NCI-H774 (cell line): ENCODE results near the gene NPAS2.

Experiments
- DNase-seq: peaks from one replicate; lab custom pipeline; 2025; lab: John Stamatoyannopoulos, UW

The NPAS2 gene

DNA sequence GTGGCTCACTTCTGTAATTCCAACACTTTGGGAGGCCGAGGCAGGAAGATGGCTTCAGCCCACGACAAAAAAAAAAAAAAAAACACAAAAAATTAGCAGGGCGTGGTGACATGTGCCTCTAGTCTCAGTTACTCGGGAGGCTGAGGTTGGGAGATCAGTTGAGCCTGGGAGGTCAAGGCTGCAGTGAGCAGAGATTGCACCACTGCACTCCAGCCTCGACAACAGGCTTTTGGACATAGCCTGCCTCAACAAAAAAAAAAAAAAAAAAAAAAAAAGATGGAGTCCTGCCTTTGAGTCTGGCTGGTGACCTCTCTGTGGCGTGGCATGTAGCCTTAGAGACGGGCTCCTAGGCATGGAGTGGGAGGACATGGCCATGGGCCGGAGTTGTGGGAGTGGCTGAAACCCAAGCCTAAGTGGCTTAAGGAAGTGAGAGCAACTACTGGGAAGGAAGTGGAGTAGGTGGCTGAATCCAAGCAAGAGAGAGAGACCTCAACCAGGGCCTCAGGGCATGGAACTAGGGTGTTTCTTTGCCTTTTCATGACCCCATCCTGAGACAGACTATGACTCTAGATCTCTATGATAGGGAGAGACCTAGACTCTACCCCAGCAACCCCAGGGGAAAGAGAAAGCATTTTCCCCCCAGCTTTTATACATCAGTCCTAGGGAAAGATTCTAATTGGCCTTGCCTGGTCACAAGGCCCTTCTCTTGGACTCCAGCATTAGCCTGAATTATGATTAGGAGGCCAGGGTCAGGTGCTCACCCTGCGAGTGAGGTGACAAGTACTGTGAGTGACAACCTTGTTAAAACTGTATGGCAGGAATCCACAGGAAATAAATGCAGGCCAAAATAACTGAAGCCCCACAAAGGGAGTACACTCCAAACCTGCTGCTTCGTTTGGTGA, 34.2 kb downstream of the NPAS2 start:
- no peak for DNase-seq

DNA sequence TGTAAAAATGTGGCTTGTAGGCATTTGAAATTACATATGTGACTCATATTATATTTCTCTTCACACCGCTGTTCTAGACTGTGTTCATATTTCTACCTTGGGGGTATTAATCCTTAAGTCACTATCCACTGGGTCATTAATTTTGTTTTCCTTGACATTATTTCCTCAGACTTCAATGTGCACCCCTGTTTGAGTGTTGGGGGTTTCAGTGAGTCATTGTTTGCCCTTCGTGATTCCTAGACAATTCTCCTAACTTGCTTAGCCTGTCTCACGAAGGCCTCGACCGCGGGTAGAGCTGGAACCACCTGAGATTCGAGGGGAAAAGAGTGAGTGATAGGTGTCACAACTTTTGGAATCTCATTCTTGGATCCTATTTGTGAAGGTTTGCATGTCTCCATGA, 35.1 kb downstream of the NPAS2 start:
- DNase-seq: no peak

DNA sequence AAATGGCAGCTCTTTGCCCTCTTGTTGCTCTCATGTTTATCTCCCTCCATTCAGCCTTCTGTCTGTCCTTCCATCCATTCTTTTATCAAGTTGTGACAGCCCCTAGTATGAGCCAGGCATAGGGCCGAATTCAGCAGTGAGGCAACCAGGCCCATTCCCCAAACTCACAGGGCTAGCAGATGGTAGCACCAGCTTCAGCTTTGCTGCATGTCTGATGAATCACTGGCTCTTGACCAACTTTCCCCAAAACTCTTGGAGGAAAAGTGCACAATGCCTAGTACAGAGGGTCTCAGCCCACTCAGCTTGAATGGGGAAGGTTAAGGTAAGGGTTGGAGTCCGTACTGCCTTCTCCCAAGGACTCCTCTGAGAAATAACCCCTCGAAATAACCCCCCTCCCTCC, 35.7 kb downstream of the NPAS2 start:
- no peak for DNase-seq

DNA sequence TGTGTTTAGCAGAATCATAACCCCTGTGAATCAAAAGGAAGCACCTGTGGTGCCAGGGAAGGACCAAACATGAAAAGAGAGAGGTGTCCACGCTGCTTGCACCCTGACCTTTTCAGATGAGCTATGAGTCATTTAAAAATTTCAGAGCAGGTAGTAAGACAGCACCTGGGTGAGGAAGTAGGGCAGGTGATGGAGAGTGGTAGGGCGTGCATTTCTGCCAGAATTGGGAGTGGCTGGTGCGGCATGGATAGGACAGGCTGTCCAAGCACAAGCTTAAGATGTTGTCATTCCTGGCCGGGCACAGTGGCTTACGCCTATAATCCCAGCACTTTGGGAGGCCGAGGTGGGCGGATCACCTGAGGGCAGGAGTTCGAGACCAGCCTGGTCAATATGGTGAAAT, 36.8 kb downstream of the NPAS2 start:
- DNase-seq: no peak

DNA sequence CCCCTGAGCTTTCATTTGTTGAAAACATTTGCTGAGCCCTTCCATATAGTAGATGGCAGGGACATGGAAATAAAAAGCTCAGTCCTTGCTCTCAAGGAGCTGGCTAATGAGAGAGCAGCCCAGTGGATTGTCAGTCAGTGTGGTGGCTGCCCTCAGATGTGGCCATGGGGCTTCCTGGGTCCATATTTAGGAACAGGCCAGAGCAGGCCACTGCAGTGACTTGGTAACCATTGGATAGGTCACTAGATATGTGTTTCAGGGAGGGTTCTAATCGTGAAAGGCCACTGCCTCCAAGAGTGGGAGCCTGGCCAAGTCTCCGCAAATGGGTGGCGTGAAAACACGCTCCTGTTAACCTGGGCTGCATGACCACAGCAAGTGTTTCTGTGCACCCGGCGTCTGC, 37.4 kb downstream of the NPAS2 start:
- DNase-seq: no peak

DNA sequence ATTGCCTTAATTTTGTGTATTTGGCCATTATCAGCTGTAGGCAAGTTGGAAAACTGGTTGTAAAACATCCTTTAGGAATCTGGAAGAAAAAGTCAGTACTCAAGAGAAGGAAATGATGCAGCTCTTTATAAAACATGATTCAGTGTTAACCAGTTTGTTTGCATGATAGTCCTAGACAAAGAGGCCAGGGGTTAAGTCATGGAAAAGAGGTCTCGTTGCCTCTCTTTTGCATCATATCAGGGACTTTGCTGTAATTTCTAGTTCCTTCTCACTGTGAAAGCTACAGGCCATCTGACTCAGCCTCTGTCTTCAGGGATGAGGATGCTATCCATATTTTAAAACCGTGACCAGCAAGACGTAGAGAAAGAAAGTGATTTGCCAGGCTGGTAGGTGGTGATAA, 38.0 kb downstream of the NPAS2 start:
- DNase-seq: no peak

DNA sequence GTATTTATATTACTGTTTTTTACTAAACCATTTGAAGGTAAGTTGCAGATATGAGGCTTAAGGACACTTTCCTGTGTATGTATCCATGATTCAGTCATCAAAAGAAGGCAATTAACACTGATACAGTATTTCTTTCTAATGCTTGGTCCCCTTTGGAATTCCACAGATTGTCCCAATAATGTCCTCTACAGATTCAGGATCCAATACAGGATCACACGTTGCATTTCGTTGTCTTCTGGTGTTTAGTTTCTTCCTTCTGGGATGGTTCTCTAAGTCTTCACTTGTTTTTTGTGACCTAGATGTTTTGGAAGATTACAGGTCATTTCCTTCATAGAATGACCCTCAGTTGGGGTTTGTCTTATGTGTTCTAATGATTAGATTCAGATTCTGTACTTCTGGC, 40.0 kb downstream of the NPAS2 start:
- DNase-seq: no peak

DNA sequence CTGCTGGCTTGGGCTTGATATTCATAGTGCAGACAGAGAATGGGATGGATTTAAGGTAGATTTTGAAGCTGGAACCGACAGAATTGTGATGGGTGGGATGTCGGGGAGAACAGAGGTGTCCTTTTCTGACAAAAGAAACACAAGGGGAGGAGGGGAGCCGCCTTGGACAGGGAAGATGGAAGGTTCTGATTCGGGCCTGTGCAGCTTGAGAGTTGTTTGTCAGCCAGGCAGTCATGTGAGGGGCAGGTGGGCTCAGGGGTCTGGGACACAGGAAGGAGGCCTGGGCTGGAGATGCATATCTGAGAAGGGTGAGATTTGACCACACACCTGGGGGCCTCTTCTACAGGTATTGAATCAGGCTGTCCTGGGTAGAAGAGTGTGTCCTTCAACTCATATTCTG, 41.4 kb downstream of the NPAS2 start:
- no peak for DNase-seq

DNA sequence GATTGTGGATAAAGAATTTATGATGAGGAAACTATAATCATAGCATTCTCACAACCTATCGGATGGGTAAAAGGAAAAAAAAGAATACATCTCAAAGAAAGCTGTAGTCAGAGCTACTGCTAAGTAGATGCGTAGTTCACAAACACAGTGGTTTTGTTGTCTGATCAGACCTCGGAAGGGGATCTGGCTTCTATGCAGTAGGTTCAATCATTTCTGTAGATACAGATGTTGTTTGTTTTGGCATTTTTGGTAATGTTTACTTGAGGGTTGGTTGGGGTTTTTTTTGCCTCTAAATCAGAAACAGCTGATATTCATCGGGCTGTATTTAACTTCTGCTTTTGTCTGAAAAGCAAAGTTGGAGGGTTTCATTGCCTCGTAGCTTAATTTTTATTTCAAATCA, 42.1 kb downstream of the NPAS2 start:
- no peak for DNase-seq

DNA sequence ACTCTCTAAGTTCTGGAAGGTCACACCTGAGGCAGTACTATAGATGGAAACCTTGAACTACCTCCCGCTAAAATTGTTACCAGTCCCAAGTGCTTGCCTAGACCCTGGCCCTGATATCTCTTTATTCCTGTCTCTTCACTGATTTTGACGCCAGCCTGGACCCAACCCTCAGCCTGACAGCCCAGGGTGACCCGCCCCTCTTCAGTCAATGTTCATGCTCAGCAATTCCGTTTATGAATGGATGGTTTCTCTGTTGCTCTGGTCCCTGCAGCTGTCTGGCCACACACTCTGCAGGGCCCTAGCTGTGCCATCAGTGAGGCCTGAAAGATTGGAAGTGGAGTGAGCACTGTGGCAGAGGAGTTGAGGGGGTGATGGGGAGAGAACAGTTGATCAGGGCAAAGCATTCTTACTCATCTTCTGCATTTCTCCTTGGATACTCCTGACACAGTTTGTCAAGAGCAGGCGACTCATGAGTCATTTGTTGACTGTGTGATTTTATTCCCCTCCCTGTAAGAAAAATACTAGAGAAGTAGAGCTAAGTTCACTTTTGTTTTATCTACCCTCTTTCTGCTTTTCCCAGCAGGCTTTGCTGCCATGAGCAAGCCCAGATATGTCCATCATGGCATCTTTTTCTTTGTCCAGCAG, 46.0 kb downstream of the NPAS2 start:
- no peak for DNase-seq

DNA sequence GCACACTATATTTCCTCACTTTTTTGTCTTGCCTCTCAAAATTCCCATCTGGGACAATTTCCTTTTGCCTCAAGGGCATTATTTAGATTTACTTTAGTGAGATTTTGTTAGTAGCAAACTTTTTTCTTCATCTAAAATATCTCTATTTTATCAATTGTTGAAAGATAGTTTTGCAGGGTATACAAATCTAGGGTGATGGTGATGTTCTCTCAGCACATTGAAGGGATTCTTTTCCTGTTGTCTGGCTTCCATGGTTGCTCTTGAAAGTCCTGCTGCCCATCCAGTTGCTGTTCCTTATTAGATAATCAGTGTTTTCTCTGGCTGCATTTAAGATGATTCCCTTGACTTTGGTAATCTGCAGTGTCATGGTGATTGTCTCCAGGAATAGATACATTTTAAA, 48.1 kb downstream of the NPAS2 start:
- no peak for DNase-seq

DNA sequence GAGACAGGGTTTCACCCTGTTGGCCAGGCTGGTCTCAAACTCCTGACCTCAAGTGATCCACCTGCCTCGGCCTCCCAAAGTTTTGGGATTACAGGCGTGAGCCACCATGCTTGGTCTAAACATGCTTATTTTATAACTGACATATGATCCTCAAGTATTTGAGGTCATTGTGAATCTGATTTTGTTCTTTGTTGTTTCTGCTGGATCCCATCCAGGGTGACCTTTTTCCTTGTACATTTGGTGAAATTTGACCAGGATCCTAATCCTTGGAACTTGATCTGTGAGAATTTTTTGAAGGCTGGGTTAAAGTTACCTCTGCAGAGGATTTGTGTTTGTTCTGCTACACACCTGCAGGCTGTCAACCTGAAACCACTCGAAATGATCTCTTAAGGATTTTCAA, 49.2 kb downstream of the NPAS2 start:
- no peak for DNase-seq

DNA sequence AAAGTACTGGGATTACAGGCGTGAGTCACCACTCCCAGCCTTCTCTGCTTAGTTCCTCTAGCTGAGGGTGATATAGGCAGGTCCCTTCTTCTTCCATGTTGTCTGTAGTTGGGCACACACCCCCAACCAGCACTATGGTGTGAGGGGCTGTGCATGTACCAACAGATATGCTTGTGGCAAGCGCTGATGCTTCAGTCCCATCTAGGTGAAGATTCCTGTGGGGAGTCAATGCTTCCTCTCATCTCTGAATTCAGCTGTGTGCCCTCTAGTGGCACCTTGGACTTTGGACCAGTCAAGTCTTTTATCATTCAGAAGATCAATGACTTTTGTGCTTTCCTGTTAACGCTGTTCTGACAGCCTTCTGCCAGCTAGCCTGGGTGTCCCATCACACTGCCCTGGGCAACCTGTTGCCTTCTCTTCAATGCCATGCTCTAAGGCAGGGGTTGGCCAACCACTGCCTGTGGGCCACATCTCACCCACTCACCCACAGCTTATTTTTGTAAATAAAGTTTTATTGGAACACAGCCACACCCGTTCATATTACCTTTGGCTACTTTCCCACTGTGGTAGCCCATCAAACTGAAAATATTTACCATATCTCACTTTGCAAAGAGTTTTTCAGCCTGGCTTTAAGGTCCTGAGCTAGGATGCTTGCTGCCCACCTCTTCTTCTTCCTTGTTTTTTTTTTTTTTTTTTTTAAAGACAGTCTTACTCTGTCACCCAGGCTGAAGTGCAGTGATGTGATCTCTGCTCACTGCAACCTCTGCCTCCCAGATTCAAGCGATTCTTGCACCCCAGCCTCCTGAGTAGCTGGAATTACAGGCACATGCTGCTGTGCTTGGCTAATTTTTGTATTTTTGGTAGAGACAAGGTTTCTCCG, 51.0 kb downstream of the NPAS2 start:
- DNase-seq: no peak

DNA sequence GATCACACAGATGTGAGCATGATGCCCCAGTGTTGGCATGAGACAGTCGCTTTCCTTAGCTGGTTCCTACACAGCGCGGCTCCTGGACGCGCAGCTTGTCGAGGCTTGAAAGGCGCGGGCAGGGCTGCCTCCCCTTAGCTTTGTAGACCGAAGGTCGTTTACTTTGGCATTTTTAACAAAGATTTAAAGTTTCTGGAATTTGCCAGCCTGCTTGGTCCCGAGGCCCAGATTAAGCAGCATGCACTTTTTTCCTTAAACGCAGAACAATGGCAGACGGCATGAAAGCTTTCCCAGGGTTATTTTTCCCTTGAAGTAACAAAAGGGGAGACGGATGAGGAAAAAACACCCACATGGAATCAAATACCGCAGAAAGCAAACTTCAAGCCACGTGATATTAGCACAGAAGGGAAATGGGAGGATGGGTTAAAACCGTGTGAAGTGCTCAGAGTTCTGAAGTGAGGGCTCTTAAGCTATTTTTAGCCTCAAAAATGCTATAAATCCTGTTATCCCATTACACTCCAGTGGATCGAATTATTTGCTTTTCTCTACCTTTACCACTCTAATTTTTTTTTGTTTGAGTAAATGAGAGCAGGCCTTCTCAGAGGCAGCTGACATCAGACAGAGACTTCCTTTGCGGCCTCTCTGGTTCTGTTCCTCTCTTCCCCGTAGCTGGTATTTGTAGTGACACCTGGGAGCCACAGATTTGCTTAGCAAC, 55.7 kb downstream of the NPAS2 start:
- DNase-seq: peak; percentile 1

DNA sequence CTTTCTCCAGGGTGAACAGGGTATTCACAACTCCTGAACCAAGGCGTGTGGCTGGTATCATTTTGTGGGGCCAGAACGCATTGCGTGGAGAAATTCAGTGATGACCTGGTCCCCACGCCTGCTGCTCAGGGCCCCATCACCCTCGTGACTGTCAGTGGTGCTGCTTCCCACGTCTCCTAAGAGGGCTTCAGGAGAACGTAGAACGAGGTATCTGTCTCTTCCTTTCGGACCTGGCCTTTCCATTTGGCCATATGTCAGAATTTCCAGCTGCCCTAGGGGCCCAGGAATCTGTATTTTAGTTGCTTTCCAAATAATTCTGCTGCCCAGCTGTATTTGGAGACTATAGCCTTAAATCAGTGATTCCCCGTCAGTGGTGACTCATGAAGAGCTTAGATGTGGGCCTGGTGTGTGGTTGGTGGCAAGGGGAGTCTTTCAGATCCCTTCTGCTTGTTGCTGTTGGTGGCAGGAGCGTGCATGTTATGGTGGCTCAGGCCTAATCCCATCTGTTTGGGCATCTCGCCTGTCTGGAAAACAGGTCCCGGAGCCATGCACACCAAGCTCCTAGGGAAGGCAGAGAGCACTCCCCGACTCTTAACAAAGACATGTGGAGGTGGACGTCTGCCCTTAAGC, 56.4 kb downstream of the NPAS2 start:
- DNase-seq: no peak

DNA sequence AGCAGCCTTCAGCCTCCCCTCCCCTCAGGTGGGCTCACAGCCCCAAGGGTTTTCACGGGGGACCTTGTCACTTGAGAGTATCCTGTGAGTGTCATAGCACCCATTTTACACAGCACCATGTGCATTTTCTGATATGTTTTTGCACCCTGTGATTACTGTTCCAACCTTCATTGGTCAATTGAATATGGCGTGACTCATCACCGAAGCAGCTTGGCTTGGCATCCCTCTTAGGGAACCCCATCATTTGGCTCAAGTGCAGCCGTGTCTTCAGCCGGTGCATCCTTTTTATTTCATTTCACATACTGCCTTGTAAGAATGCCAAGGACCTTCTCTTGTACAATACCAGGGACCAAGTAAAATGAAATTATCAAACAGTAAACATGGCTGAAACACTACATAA, 57.6 kb downstream of the NPAS2 start:
- DNase-seq: no peak

DNA sequence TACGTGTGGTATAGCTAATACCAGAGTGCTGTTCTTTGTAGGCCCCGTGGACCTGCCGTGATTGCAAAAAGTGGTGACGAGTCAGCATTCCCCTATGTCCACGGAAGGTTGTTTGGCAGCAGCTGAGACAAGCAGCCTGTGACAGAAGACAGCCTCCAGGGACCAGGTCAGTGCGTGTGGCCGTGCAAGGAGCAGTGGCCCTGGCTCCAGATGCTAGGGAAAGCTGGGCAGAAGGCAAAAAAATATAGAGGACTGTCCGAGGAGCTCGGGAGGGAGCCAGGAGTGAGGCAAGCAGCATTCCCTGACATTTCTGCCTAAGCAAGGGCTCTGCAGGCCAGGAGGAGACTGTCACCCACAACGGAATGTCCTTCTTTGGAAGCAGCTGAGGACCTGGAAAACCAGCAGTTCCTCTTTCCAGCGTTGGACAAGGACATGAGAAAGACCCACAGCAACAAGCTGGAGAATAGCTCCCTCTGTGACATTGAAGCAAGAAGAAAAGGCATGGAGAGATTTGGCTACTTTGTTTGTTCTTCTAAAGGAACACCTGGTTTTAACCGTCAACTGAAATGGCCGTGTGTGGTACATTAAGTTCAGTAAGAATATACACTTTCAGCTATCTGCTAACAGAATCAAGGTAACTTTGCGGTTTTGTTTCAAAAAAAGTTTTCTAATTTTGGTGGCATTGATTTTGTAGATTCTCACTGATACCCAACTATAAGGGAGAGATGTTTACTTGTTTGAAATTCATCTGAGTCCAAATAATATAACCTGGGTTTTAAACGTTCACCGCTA, 58.3 kb downstream of the NPAS2 start:
- no peak for DNase-seq

DNA sequence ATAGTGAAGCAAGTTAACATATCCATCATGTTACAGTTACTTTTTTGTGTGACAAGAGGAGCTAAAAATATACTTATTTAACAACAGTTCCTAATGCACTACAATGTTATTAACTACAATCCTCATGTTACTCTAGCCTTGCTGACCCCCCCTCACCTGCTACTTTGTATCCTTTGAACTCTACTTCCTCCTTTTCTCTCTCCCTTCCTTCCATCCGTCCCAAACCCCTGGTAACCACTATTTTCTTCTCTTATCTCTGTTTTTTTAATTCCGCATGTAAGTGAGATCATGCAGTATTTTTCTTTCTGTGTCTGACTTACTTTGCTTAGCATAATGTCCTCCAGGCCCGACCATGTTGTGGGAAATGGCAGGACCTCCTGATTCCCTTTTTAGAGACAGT, 59.4 kb downstream of the NPAS2 start:
- DNase-seq: no peak

DNA sequence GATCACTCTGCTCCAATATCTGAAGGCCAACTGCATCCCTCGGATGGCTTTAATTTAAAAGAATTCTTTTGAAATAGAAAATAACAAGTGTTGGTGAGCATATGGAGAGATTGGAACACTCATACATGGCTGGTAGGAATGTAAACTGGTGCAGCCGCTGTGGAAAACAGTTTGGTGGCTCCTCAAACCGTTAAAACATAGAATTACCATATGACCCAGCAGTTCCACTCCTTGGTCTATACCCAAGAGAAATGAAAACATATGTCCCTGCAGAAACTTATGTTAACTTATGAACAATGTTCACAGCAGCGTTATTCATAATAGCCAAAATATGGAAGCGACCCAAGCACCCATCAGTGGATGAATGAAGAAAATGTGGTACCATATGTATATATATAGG, 60.1 kb downstream of the NPAS2 start:
- no peak for DNase-seq

DNA sequence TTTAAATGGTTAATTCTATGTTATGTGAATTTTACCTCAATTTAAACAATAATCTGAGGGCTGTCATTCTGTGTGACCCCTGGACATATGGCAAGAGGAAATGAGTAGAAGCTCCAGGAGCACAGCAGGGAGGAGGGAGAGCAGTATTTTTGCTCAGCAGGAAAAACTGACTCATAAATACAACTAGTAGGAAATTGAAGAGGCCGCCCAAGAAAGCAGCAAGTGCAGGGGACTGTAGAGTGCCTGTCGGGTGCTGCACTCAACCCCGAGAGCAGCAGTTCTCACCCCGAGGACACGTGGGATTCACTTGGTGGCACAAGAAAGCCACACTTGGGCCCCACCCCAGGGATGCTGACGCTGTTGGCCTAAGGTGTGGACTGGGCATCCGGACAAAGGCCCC, 60.8 kb downstream of the NPAS2 start:
- no peak for DNase-seq
